GM12891 (cell line): ENCODE results near the gene PROSER2.

Experiments used
- DNase-seq: peaks from one replicate; pipeline ENCODE4 v3.0.0; 2011; ENCODE audit warnings: low spot score; ENCODE audit not compliant: insufficient read length
- FAIRE-seq: peaks from 2 replicates; lab custom pipeline; 2011; peaks lifted over from hg19 to GRCh38; lab: Jason Lieb, UNC
- PAX5 ChIP-seq: IDR thresholded peaks from 2 replicates; pipeline ENCODE4 v1.6.1; 2011; ENCODE audit warnings: low read length, moderate library complexity, mild to moderate bottlenecking; ENCODE audit not compliant: insufficient read depth, severe bottlenecking
- POLR2A ChIP-seq: IDR thresholded peaks from 2 replicates; pipeline ENCODE4 v1.6.1; 2011; ENCODE audit warnings: low read depth, low read length, control low read depth
- POLR2AphosphoS5 ChIP-seq: IDR thresholded peaks from 2 replicates; pipeline ENCODE4 v1.6.1; 2011; ENCODE audit warnings: low read depth, low read length, control low read depth
- POU2F2 ChIP-seq: IDR thresholded peaks from 2 replicates; pipeline ENCODE4 v1.6.1; 2011; ENCODE audit warnings: low read depth, mild to moderate bottlenecking, control low read depth, low read length, moderate library complexity
- SPI1 ChIP-seq: IDR thresholded peaks from 2 replicates; pipeline ENCODE4 v1.6.1; 2011; ENCODE audit warnings: low read depth, low read length, control low read depth
- TAF1 ChIP-seq: IDR thresholded peaks from 2 replicates; pipeline ENCODE4 v1.6.1; 2011; ENCODE audit warnings: low read depth, low read length, control low read depth

The PROSER2 gene

GRCh38 chr10:11874568-11875493 lies 51.7 kb downstream of the PROSER2 start:
- TF ChIP-seq POU2F2 (no peak), POLR2AphosphoS5 (no peak), PAX5 (no peak), POLR2A (no peak), TAF1 (no peak)
- no peak for FAIRE-seq
- peak; percentile 63 for DNase-seq

GRCh38 chr10:11875494-11876281 lies 52.5 kb downstream of the PROSER2 start:
- DNase-seq (no peak), FAIRE-seq (no peak)
- TF ChIP-seq TAF1 (no peak), POLR2AphosphoS5 (no peak), POLR2A (no peak), POU2F2 (no peak), PAX5 (no peak), SPI1 (no peak)

- TF ChIP-seq POU2F2: no peak
- FAIRE-seq (no peak), DNase-seq (no peak)
These were observed 53.2 kb downstream of the PROSER2 start for GRCh38 chr10:11876324-11876723.

GRCh38 chr10:11876805-11877590 lies 53.8 kb downstream of the PROSER2 start:
- no peak for DNase-seq
- FAIRE-seq: no peak
- TF ChIP-seq SPI1 (no peak), TAF1 (no peak), POU2F2 (no peak), PAX5 (no peak), POLR2A (no peak), POLR2AphosphoS5 (no peak)

- TF ChIP-seq SPI1 (no peak), POLR2AphosphoS5 (no peak), POLR2A (no peak), PAX5 (no peak), POU2F2 (no peak), TAF1 (no peak)
- DNase-seq: no peak
- FAIRE-seq: no peak
These were observed 54.4 kb downstream of the PROSER2 start for GRCh38 chr10:11877591-11877905.

- FAIRE-seq (no peak), DNase-seq (no peak)
- TF ChIP-seq TAF1 (no peak), POU2F2 (no peak), POLR2A (no peak), POLR2AphosphoS5 (no peak), SPI1 (no peak), PAX5 (no peak)
These were observed 55.6 kb downstream of the PROSER2 start for GRCh38 chr10:11878776-11879175.

- DNase-seq (no peak), FAIRE-seq (no peak)
- no peak for TF ChIP-seq POLR2A
- no peak for TF ChIP-seq TAF1
- TF ChIP-seq SPI1: no peak
- no peak for TF ChIP-seq POU2F2
- TF ChIP-seq POLR2AphosphoS5: no peak
- TF ChIP-seq PAX5: no peak
These were observed 56.4 kb downstream of the PROSER2 start for GRCh38 chr10:11879387-11880094.

GRCh38 chr10:11880151-11881029 lies 57.2 kb downstream of the PROSER2 start:
- TF ChIP-seq POLR2AphosphoS5 (no peak), SPI1 (no peak), PAX5 (no peak), TAF1 (no peak), POU2F2 (no peak), POLR2A (no peak)
- FAIRE-seq: no peak
- no peak for DNase-seq
